Measurements from ENCODE around the gene PMP22. TPM values are rescaled to one million over a fixed set of nuclear protein-coding genes. Genes with fewer than 3 reads are reported as not detected.

Gene PMP22
- polyA plus RNA-seq, 3 donors, result 23.7 to 184 (median 182) TPM

DNA sequence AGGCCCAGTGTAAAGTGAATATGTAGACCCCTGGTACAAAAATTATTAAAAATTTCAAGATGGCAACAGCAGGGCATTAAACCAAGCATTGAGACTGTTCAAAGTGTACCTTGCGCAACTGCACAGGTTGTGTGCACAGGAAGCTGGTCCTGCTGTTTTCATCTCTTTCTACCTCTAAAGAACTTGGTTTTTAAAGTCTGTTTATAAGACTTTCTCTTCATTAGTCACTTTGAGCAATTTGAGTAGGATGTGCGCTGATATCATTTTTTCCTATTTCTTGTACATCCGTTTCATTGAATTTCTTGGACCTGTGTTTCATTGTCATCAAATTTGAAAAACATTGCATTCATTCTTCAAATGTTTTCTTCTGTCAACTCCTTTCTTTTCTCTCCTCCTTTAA, 16.8 kb upstream of the PMP22 start:
- WGBS, 3 donors, result 81 to 88% (median 84%) methylated on average over 3 of the region's 3 CpGs

DNA sequence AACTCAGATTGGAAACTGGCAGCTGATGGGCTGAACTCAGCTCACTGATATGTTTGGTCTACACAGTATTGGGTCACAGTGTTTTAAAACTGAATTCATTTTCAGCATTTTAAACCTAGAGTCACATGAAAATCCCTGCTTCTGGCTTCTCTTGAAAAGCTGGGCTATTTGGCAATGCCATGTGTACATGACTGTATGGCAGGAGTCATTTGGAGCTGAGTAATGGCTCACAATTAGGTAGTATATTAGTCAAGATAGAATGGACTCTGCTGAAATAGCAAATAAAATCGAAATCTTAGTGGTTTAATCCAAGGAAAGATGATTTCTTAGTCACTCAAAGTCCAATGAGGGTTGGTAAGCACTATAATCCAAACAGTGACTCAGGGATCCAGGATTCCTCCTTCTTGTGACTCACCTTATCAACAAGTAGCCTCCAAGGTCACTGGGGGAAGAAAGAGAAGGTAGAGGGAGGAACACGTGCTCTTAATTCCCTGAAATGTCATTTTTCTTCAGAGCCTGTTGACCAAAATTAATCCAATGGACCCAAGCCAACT, 13.9 kb upstream of the PMP22 start:
- H3K27ac ChIP-seq (ENCODE audit: low read depth, low read length), result no peak overlapping the region
- 26 to 60% (median 53%) methylated on average over 2 of the region's 2 CpGs for WGBS, 3 donors

More for the DNA sequence above, 16.8 kb upstream of the PMP22 start:
- no peak overlapping the region for H3K27ac ChIP-seq (ENCODE audit: low read depth, low read length)

DNA sequence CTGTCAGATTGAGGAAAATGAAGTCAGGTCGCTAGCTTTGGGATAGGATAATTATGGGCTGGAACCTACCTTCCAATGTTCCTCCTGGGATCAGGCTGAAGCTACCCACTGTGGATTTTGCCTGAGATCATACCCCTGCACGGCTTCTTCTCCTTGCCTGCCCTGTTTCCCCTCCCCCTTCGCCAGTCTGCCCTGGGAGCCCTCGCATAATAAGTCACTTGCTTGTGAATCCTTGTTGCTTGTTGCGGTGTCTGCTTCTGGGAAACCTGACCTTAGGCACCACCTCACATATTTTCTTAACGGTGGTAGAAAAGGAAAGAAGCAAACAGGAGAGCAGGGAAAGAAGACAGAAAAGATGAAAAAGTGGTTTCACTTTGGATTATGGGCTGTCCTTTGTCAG, 13.3 kb upstream of the PMP22 start:
- no peak overlapping the region for H3K27ac ChIP-seq (ENCODE audit: low read depth, low read length)
- WGBS, 3 donors, result 35 to 51% (median 46%) methylated on average over 6 of the region's 6 CpGs

DNA sequence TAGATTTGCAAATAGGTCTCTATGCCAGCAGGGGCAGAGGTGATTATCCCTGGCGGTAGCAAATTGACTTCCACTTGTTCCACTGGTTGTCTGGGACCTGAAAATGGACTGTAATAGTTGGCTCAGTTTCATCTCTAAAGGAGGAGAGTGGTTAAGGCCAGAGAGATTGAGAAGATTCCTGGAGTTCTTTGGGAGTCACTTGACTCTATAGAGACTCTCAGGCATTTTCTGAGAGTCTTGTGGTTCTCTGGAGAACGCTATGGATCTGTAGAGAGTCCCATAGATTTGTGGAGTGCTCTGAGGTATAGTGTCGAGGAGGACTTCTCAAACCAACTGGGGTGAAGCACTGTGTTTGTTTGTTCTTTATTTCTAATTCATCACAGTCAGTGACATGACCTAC, 8.9 kb upstream of the PMP22 start:
- 89 to 92% (median 90%) methylated on average over 3 of the region's 3 CpGs for WGBS, 3 donors
- no peak overlapping the region for H3K27ac ChIP-seq (ENCODE audit: low read depth, low read length)

DNA sequence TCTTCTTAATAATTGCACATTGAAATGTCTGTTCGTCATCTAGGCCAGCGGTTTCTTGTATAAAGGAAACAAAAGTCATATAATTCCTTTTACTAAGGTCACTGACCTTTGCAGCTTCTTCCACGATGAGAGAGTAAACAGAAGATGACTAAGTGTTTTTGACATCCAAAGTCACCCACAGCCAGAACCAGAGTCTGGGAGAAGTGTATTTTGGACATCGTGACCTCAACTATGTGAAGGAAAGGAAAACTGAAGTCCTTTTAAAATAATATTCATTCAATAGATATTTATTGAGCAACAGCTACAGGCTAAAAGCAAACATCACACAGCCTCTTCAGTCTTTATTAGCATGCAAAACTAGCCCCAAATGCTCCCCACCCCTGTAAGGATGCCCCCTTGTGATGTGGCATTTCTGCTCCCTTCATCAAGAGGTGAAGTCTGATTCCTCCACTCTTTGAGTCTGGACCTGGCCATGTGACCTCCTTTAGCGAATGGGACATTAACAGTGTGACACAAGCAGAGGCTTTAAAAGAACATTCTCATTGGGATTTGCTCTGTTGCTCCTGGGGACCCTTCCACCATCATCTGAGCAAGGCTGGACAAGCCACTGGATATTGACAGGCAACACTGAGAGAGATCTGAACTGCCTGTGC, 8.1 kb upstream of the PMP22 start:
- no peak overlapping the region for H3K27ac ChIP-seq (ENCODE audit: low read depth, low read length)
- 57 to 80% (median 70%) methylated on average over 5 of the region's 5 CpGs for WGBS, 3 donors

DNA sequence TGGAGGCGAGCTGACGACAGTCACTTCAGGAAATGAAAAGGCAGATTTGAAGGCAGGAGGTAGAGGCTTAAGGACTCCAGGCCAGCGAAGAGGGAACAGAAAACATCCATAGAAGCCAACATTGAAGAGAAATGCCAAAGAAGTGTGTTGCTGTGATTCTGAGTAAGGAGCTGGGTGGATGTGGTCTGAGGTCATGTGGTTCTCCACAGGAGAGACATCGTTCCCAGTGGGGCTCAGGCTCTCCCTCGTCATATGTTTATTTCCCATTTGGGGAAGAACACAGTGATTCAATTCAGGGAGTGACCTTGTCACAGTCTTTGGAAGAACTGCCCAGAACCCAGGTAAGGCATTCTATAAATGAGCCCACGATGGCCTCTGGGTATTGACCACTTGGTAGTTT, 6.6 kb upstream of the PMP22 start:
- WGBS, 3 donors, result 85 to 88% (median 85%) methylated on average over 6 of the region's 6 CpGs
- no peak overlapping the region for H3K27ac ChIP-seq (ENCODE audit: low read depth, low read length)

DNA sequence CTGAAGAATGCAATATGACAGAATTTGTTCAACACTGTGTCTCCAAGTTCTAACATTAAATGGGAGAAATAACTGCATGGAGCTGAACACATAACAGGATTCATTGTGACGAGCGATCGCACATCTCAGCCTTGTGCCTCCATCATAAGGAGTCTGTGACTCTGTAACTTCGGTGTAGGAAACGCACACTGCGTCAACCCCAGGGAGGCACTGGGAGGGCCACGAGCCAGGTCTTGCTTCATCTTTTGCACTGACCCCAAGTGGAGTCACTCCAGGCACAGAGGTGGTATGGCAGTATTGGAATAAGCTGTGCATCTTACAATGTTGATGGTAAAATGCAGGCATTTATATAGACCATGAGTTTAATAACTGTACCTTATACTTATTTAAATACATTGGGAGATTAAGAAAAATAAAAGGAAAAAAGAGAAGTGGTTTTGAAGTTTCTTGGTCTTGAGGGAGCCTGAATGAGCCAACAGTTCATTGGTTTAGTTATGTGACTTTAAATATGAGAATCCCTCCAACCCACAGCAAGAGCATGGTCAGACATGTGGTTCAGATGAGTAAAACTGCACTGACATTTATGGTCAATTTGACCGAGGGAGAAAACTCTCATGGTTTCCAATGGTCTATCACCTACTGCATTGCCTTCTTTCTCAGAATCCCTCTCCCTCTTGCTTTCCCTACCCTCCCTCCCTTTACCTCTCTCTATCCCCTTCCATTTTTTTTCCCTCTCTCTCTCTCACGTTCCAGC, 5.7 kb upstream of the PMP22 start:
- H3K27ac ChIP-seq (ENCODE audit: low read depth, low read length), result no peak overlapping the region

DNA sequence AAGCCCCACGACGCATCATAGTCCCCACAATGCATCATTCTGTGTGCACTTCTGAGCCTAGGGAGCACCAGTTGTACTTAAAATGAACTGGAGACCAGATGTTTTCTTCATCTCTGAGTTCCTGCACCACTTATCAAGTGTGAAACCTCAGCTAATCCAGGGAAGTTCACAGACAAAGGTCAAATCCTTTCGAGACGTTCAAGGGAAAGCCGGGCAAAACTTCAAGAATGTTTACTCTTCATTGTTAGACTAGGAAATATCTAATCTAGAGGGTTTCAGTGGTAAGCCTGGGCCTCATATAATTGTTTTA, 4.6 kb upstream of the PMP22 start:
- 47 to 56% (median 55%) methylated on average over 5 of the region's 5 CpGs for WGBS, 3 donors
- no peak overlapping the region for H3K27ac ChIP-seq (ENCODE audit: low read depth, low read length)

More for the DNA sequence above, 5.7 kb upstream of the PMP22 start:
- WGBS, 3 donors, result 77 to 85% (median 84%) methylated on average over 9 of the region's 9 CpGs

DNA sequence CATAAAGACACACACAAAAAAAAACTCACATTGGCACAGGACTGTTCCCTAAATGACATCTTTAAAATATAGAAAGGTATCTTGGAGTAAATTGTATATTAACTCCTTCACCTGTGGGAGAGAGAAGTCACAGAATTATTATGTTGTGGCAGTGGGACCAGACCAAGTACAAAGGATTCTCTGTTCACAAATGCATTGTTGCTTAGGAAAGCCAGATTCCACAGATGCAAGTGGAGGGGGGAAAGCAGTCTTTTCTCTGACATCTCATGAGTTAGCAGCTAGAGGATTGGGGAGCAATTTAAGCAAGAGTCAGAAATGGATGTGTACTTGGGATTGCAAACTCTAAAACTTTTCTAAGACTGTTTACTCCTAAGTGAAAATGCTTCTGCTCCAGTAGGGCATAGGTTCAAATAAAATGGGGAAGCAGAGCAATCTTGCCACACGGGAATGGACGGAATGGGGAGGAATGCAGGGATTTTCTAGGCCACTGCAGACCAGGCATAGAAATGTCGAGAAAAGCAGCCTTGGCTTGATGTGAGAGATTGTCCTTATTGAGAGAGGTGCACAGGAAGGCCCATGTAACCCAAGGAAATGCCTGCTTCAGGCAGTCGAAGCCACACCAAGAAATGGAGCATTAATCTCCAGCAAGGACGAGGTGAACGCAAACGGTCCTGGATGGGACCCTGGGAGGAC, 4.1 kb upstream of the PMP22 start:
- no peak overlapping the region for H3K27ac ChIP-seq (ENCODE audit: low read depth, low read length)
- WGBS, 3 donors, result 42 to 62% (median 46%) methylated on average over 7 of the region's 7 CpGs

DNA sequence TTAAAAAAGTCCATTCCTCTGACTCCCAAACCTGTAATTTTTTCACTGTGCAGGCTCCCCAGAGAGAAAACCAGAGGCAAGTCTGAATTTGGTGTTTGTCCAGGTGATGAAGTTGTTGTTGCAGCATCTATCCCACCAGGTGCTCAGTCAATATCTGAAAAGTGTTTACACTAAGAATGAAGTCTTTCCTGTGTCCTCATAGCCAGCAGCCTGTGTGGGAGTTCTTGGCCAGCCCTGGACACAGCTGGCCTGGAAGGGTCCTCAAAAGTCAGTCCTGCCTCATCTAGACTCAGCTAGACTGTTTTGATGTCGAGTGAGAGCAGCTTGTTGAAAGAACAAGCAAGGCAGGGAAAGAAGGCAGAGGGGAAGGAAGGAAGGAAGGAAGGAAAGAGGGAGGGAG, 3.3 kb upstream of the PMP22 start:
- no peak overlapping the region for H3K27ac ChIP-seq (ENCODE audit: low read depth, low read length)
- 20 to 45% (median 44%) methylated on average over 1 of the region's 1 CpG for WGBS, 3 donors

DNA sequence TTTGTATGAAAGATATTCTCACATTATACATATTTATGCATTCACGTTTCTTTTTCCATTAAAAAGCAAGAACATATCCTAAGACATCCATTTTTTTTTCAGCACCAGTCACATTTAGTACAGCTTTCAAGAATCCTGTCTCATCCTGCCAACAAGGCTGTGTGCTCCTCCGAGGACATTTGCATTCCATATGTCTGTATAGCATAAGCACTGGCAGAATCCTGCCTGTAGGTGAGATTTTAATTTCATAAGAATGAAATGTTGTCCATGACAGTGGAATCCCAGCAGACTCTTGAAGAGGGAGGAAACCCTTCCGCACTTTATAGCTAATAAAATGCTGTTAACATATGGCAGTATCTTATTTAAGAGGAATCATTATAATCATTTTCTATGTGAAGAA, 2.9 kb upstream of the PMP22 start:
- WGBS, 3 donors, result 68 to 78% (median 75%) methylated on average over 3 of the region's 3 CpGs
- no peak overlapping the region for H3K27ac ChIP-seq (ENCODE audit: low read depth, low read length)

DNA sequence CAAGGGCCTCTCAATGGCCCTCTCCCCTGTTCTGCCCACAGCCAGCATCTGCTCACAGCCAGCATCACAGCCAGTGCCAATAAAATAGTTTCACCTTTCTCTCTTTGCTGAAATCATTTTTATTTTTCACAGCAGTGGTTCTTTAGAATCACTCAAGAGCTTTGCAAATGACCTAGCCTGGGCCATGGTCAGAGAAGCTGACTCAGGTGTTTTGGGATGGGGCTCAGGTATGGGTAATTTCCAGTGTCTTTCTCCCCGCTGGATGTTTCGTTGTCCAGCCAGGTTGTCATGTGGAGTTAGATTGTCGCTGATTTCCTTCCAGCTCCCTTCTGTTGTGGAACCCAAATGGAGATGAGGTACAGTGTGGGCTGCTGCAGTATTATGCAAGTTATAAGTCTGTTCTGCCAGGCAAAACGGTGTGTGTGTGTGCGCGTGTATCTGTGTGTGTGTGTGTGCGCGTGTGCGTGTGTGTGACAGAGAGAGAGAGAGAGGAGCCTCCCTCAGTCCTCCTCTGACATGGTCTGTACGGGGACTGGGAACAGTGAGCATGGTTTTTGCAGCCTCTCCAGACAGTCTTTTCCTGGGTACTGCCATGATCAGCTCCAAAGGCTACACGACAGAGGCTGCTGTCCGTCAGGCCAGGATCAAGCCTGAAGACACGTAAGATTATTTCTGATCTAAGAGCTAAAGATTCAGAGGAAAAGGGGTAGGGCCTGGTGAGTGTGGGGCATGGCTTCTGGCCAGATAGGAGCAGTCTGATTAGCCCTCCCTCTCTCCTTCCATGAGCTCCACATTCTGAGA, 1.4 kb upstream of the PMP22 start:
- WGBS, 3 donors, result 81 to 93% (median 81%) methylated on average over 12 to 13 of the region's 13 CpGs
- no peak overlapping the region for H3K27ac ChIP-seq (ENCODE audit: low read depth, low read length)

DNA sequence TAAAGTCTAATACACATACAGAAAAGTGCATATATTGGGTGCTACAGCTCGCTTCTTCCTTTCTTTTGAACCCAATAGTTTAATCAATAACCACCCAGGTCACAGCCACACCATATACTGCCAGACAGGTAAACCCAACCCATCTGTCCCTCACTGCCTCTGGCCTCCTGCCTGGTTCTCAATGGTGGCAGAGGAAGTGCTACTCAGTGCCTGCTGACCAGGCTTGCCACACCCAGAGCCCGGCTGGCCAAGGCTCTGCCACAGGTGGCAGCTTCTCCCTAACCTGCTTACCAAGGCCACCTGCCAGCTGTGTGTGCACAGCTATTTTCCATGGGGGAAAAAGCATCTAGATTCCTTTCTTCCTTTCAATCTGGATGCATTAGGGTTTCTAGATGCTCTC, 584 bp downstream of the PMP22 start:
- 21 to 68% (median 51%) methylated on average over 2 of the region's 2 CpGs for WGBS, 3 donors
- H3K27ac ChIP-seq (ENCODE audit: low read depth, low read length), result no peak overlapping the region

DNA sequence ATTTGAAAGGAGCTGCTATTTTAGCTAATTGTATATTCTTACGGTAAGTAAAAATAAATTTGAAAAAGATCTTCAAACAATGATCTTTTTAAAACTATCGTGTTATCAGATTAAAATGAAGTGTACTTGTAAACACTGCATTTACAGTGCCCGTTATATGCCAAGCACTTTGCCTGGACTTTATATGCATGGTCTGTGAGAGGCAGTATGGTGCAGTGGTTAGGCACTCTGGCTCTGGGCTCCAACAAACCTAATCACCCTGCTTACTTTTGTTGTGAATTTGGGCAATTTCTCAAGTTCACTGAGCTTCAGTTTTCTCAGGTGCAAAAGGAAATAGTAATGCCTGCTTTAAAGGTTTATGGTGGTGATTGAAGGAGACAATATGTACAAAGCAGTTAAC, 1.4 kb downstream of the PMP22 start:
- 39 to 48% (median 44%) methylated on average over 3 of the region's 3 CpGs for WGBS, 3 donors
- H3K27ac ChIP-seq (ENCODE audit: low read depth, low read length), result no peak overlapping the region

DNA sequence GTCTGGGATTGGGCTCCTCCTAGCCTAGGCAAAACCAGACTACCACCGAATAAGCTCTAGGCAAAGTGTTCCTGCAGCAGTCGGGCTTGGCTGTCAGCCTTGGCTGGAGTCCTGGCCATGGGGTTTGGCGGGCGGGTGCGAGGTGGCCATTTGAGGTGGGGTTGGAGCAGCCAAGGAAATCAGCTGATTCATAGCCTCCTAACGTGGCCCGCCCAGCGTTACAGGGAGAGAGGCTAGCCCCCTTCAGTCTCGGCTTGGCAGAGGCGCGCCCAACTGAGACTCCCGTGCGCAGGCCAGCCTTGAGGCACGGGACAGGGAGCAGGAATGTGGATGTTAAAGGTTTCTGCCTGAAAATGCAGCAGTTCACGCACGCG, 1.9 kb downstream of the PMP22 start:
- H3K27ac ChIP-seq (ENCODE audit: low read depth, low read length), result peak overlapping the region; percentile 56
- WGBS, 3 donors, result 3 to 8% (median 3%) methylated on average over 17 of the region's 17 CpGs

DNA sequence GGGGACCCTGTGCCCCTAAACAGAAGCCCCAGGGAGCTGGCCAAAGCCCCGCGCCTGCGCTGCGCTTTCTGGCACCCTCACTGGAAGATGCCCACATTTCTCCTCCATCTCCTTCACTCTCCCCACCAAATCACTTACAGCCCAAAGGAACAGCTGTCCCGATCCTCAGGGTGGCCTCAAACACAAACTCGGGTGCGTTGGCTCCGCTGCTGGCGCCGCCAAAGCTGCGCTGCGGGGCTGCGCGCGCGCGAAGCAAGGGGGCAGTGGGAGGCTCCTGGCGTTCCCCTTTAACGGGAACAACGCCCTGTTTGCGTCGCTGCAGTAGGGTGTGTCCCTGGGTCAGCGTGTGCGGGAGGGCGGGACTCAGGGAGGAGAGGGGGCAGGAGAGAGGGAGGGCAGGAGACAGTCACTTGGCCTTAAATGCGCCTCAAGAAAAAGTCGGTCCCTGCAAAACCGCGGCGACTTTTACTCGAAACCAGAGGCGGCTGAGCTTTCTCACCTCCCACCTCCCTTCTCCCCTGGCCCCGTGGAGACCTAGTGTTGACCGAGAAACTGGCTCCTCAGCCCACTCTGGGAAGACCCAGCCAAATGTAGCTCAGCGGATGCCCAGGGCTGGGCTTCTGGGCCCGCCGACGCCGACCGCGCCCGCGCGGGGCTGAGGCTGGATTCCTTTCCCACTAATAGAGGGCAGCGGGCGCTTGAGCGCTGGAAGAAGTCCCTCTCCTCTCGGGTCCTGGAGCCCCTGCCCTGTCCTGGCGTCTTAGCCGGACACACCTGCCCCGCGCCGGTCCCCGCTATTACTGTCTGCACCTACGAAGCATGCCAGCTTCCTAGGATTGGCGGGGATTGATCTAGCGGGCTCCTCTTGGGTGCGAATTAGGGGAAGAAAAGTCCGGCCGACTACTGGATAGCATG, 2.6 kb downstream of the PMP22 start:
- 2 to 3% (median 2%) methylated on average over 54 to 60 of the region's 60 CpGs for WGBS, 3 donors
- peak overlapping the region; percentile 92 for H3K27ac ChIP-seq (ENCODE audit: low read depth, low read length)

DNA sequence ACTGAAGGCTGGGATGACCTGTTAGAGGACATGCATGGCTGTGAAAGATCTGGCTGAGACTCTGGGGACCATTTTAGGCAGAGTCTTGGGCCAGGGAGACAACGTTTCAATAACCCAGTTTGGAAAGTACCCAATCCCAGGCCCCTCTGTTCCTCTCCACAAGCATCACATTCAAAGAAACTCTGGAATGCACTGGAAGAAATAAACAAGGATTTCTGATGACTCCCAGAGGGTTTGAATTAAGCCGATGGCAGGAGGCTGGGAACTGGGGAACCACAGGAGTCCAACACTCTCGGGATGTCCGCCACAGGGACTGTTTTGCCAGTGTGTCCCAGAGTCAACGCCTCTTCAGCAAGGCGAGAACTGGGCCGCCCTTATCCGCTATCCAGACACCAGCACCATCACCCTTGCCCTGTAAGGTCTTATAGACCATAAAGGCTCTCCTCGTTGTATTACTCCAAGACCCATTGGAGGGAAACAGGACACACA, 3.3 kb downstream of the PMP22 start:
- 6 to 17% (median 8%) methylated on average over 9 of the region's 9 CpGs for WGBS, 3 donors

More for the DNA sequence above, 3.3 kb downstream of the PMP22 start:
- peak overlapping the region; percentile 92 for H3K27ac ChIP-seq (ENCODE audit: low read depth, low read length)

Measured in adipose tissue (tissue), 3 donors.